ENCODE measurements around the gene CFAP73. TPM values are rescaled to one million over a fixed set of nuclear protein-coding genes. Genes with fewer than 3 reads are reported as not detected.
"Not testable (repeated sequence)": the region's sequence is repeated elsewhere in the genome, so short reads cannot be mapped to it uniquely, and the experiment has no call there.

The CFAP73 gene
- total RNA-seq, 1 experiment from 2014 or later, result 0.23 TPM

DNA sequence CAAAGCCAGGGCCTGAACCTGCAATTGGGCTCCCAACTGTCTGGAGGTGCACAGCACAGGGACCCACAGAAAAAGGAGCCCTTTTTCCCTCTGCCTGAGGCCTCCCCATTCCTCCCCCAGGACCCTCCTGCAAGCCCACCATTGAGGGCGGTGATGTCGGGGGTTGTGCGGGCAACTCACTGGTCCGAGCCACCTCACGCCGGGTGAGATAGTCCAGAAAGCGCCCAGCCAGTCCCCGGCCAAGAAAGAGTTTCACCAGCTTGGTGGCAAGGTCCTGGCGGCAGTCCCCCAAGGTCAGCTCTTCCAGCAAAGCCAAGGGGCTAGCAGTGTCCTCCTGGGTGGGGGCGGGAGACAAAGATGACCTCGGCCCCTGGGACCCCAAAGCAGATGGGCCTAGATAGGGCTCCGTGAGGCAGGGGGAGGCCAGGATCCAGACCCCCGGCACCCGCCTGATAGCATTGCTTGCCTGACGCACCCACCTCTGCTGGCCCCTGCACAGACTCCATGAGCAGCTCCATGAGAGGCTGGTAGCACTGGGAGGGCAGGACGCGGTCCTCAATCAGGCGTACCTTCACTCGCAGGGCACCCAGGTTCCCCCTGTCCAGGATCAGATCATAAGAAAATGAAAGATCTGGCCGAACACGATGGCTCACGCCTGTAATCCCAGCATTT lies 33.9 kb upstream of the CFAP73 start:
- no peaks in the 10 kb centered on the region for H3K4me1 ChIP-seq
- POLR2A ChIA-PET, result no interaction called here
- no peaks in the 10 kb centered on the region for H3K4me1 Mint-ChIP-seq (ENCODE audit: low read depth, unreplicated experiment)
- H3K36me3 Mint-ChIP-seq (ENCODE audit: insufficient read depth, unreplicated experiment), result no peaks in the 10 kb centered on the region
- no peak overlapping the region for H3K4me3 Mint-ChIP-seq (ENCODE audit: unreplicated experiment)
- H3K9me3 ChIP-seq, result no peaks in the 10 kb centered on the region
- H3K9me3 Mint-ChIP-seq (ENCODE audit: unreplicated experiment), result no peaks in the 10 kb centered on the region
- TF ChIP-seq, protein P1, sequence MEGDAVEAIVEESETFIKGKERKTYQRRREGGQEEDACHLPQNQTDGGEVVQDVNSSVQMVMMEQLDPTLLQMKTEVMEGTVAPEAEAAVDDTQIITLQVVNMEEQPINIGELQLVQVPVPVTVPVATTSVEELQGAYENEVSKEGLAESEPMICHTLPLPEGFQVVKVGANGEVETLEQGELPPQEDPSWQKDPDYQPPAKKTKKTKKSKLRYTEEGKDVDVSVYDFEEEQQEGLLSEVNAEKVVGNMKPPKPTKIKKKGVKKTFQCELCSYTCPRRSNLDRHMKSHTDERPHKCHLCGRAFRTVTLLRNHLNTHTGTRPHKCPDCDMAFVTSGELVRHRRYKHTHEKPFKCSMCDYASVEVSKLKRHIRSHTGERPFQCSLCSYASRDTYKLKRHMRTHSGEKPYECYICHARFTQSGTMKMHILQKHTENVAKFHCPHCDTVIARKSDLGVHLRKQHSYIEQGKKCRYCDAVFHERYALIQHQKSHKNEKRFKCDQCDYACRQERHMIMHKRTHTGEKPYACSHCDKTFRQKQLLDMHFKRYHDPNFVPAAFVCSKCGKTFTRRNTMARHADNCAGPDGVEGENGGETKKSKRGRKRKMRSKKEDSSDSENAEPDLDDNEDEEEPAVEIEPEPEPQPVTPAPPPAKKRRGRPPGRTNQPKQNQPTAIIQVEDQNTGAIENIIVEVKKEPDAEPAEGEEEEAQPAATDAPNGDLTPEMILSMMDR (IDR thresholded peaks at IDR 0.05; ENCODE audit: insufficient read depth in 1 of 2, low read depth in 1 of 2, low read length in 1 of 2, severe bottlenecking in 1 of 2, unreplicated experiment in 1 of 2), result no peak
- H3K36me3 ChIP-seq (ENCODE audit: control insufficient read depth, insufficient read depth, low read length), result no peaks in the 10 kb centered on the region
- H3K4me3 ChIP-seq (ENCODE audit: low read depth, low read length), result no peak overlapping the region
- no TSS peak for BruUV-seq (replicated peaks)
- no peak for DNase-seq
- no peak overlapping the region for H3K27ac Mint-ChIP-seq (ENCODE audit: unreplicated experiment)
- H3K27me3 ChIP-seq (replicated peaks; ENCODE audit: control insufficient read depth, insufficient read depth, low read length), result no peaks in the 10 kb centered on the region
- intact Hi-C loops (cut with micrococcal nuclease; ENCODE audit: unreplicated experiment), result no loop called here
- CTCF ChIA-PET, result no interaction called here
- H3K27me3 Mint-ChIP-seq (ENCODE audit: insufficient read depth, unreplicated experiment), result peaks cover 7% of the 10 kb centered on the region

- no peaks in the 10 kb centered on the region for H3K9me3 Mint-ChIP-seq (ENCODE audit: unreplicated experiment)
Observed at GRCh38 chr12:113116875-113117274, 32.6 kb upstream of the CFAP73 start.

DNA sequence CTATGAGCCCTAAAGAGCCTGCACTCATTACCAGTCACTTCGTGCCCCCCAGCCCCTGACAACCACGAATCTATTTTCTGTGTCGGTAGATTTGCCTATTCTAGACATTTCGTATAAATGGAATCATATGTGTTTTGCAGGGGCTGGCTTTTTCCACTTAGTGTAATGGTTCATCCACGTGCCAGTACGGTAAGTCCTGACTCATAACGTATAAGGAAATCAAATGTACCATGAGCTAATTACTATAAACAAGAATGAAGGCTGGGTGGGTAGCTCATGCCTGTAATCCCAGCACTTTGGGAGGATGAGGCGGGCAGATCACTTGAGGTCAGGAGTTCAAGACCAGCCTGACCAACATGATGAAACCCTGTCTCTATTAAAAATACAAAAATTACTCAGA lies 31.8 kb upstream of the CFAP73 start:
- intact Hi-C loops (cut with micrococcal nuclease; ENCODE audit: unreplicated experiment); H3K27ac Mint-ChIP-seq (ENCODE audit: unreplicated experiment); H3K4me1 Mint-ChIP-seq (ENCODE audit: low read depth, unreplicated experiment); BruUV-seq (replicated peaks); POLR2A ChIA-PET; H3K36me3 ChIP-seq (ENCODE audit: control insufficient read depth, insufficient read depth, low read length); H3K36me3 Mint-ChIP-seq (ENCODE audit: insufficient read depth, unreplicated experiment); H3K4me1 ChIP-seq; H3K4me3 ChIP-seq (ENCODE audit: low read depth, low read length); H3K4me3 Mint-ChIP-seq (ENCODE audit: unreplicated experiment); CTCF ChIA-PET; H3K9me3 Mint-ChIP-seq (ENCODE audit: unreplicated experiment); H3K9me3 ChIP-seq; DNase-seq; H3K27me3 ChIP-seq (replicated peaks; ENCODE audit: control insufficient read depth, insufficient read depth, low read length): not testable (repeated sequence)
- H3K27me3 Mint-ChIP-seq (ENCODE audit: insufficient read depth, unreplicated experiment), result peaks cover 11% of the 10 kb centered on the region

More at GRCh38 chr12:113116875-113117274, 32.6 kb upstream of the CFAP73 start:
- DNase-seq, result no peak
- Mint-ChIP-seq H3K4me3 (ENCODE audit: unreplicated experiment) (no peak overlapping the region), H3K27me3 (ENCODE audit: insufficient read depth, unreplicated experiment) (peaks cover 10% of the 10 kb centered on the region), H3K27ac (ENCODE audit: unreplicated experiment) (no peak overlapping the region), H3K36me3 (ENCODE audit: insufficient read depth, unreplicated experiment) (no peaks in the 10 kb centered on the region), H3K4me1 (ENCODE audit: low read depth, unreplicated experiment) (no peaks in the 10 kb centered on the region)
- Histone ChIP-seq H3K4me1 (no peaks in the 10 kb centered on the region), H3K4me3 (ENCODE audit: low read depth, low read length) (no peak overlapping the region), H3K27me3 (replicated peaks; ENCODE audit: control insufficient read depth, insufficient read depth, low read length) (no peaks in the 10 kb centered on the region), H3K36me3 (ENCODE audit: control insufficient read depth, insufficient read depth, low read length) (no peaks in the 10 kb centered on the region), H3K9me3 (no peaks in the 10 kb centered on the region)
- CTCF ChIA-PET, result no interaction called here
- POLR2A ChIA-PET, result no interaction called here
- TF ChIP-seq, protein P1 (IDR thresholded peaks at IDR 0.05; ENCODE audit: insufficient read depth in 1 of 2, low read depth in 1 of 2, low read length in 1 of 2, severe bottlenecking in 1 of 2, unreplicated experiment in 1 of 2), result no peak
- intact Hi-C loops (cut with micrococcal nuclease; ENCODE audit: unreplicated experiment), result no loop called here
- BruUV-seq (replicated peaks), result no TSS peak

DNA sequence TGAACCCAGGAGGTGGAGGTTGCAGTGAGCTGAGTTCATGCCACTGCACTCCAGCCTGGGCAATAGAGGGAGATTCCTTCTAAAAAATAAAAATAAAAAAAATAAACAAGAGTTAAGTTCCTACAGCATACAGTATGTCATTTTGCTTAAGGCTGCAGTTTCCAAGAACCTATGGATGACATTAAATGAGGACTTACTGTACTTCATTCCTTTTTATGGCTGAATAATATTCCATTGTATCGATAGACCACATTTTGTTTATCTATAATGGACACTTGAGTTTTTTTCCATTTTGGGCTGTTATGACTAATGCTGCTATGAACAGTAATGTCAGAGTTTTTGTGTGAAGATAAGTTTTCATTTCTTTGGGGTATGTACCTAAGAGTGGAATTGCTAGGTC lies 31.4 kb upstream of the CFAP73 start:
- H3K36me3 Mint-ChIP-seq (ENCODE audit: insufficient read depth, unreplicated experiment), result no peaks in the 10 kb centered on the region
- no peaks in the 10 kb centered on the region for H3K4me1 Mint-ChIP-seq (ENCODE audit: low read depth, unreplicated experiment)
- no peak overlapping the region for H3K27ac Mint-ChIP-seq (ENCODE audit: unreplicated experiment)
- intact Hi-C loops (cut with micrococcal nuclease; ENCODE audit: unreplicated experiment), result no loop called here
- no TSS peak for BruUV-seq (replicated peaks)
- TF ChIP-seq, protein P1 (IDR thresholded peaks at IDR 0.05; ENCODE audit: insufficient read depth in 1 of 2, low read depth in 1 of 2, low read length in 1 of 2, severe bottlenecking in 1 of 2, unreplicated experiment in 1 of 2), result no peak
- no peaks in the 10 kb centered on the region for H3K27me3 ChIP-seq (replicated peaks; ENCODE audit: control insufficient read depth, insufficient read depth, low read length)
- no peak overlapping the region for H3K4me3 Mint-ChIP-seq (ENCODE audit: unreplicated experiment)
- H3K4me3 ChIP-seq (ENCODE audit: low read depth, low read length), result no peak overlapping the region
- H3K27me3 Mint-ChIP-seq (ENCODE audit: insufficient read depth, unreplicated experiment), result peaks cover 11% of the 10 kb centered on the region
- ChIA-PET POLR2A (no interaction called here), CTCF (no interaction called here)
- H3K36me3 ChIP-seq (ENCODE audit: control insufficient read depth, insufficient read depth, low read length), result no peaks in the 10 kb centered on the region
- no peaks in the 10 kb centered on the region for H3K9me3 ChIP-seq
- H3K9me3 Mint-ChIP-seq (ENCODE audit: unreplicated experiment), result peaks cover 6% of the 10 kb centered on the region
- no peaks in the 10 kb centered on the region for H3K4me1 ChIP-seq
- DNase-seq, result no peak
